Sigmoid colon (tissue), 4 donors: ENCODE results near the gene KRT17.

Experiments
- EP300 ChIP-seq, 4 donors: sonication (generic); formaldehyde crosslinking; IDR thresholded peaks; one replicate each; pipeline ENCODE4 v1.6.1; 2017; ENCODE audit warnings: antibody characterized with exemption in 4 of 4
- POLR2A ChIP-seq, 2 donors: fragments of 450-650 bp; IDR thresholded peaks; one replicate each; pipeline ENCODE4 v1.6.1; 2016; ENCODE audit warnings: antibody characterized with exemption in 2 of 2, mild to moderate bottlenecking in 2 of 2, moderate library complexity in 2 of 2
- POLR2AphosphoS5 ChIP-seq, 4 donors: sonication (generic); formaldehyde crosslinking; IDR thresholded peaks; one replicate each; pipeline ENCODE4 v1.6.1; 2017; ENCODE audit warnings: antibody characterized with exemption in 4 of 4
- TF ChIP-seq, protein P1 (sequence below), 4 experiments: fragments of 450-650 bp in 3 of 4; fragments of 200-600 bp in 1 of 4; IDR thresholded peaks; one replicate each; pipeline ENCODE4 v1.5.1; 2016 to 2019; ENCODE audit warnings: antibody characterized with exemption in 4 of 4, mild to moderate bottlenecking in 3 of 4, moderate library complexity in 2 of 4

- TF ChIP-seq, protein P1, sequence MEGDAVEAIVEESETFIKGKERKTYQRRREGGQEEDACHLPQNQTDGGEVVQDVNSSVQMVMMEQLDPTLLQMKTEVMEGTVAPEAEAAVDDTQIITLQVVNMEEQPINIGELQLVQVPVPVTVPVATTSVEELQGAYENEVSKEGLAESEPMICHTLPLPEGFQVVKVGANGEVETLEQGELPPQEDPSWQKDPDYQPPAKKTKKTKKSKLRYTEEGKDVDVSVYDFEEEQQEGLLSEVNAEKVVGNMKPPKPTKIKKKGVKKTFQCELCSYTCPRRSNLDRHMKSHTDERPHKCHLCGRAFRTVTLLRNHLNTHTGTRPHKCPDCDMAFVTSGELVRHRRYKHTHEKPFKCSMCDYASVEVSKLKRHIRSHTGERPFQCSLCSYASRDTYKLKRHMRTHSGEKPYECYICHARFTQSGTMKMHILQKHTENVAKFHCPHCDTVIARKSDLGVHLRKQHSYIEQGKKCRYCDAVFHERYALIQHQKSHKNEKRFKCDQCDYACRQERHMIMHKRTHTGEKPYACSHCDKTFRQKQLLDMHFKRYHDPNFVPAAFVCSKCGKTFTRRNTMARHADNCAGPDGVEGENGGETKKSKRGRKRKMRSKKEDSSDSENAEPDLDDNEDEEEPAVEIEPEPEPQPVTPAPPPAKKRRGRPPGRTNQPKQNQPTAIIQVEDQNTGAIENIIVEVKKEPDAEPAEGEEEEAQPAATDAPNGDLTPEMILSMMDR (IDR thresholded peaks at IDR 0.05): no peak
- TF ChIP-seq POLR2AphosphoS5 (IDR thresholded peaks at IDR 0.05) (no peak), POLR2A (IDR thresholded peaks at IDR 0.05) (no peak), EP300 (IDR thresholded peaks at IDR 0.05) (no peak)
These were observed 45.8 kb downstream of the KRT17 start for GRCh38 chr17:41578538-41578937.
